GM19328 (cell line): Measurements from ENCODE around the gene SLC25A42.

ENCODE experiments used
- ATAC-seq: cut with Tn5 transposase; IDR thresholded peaks from one replicate; pipeline ENCODE4 v1.9.1; 2021; ENCODE audit warnings: mild to moderate bottlenecking, moderate library complexity; ENCODE audit not compliant: unreplicated experiment

Gene SLC25A42

GRCh38 chr19:19050731-19051130 lies 13.1 kb upstream of the SLC25A42 start:
- no peak for ATAC-seq

GRCh38 chr19:19051478-19052213 lies 12.1 kb upstream of the SLC25A42 start:
- ATAC-seq, result no peak

GRCh38 chr19:19052921-19053320 lies 10.9 kb upstream of the SLC25A42 start:
- no peak for ATAC-seq

GRCh38 chr19:19053508-19054314 lies 10.1 kb upstream of the SLC25A42 start:
- ATAC-seq, result no peak

- no peak for ATAC-seq
Observed at GRCh38 chr19:19054315-19054938, 9.4 kb upstream of the SLC25A42 start.

GRCh38 chr19:19054939-19055440 lies 8.8 kb upstream of the SLC25A42 start:
- no peak for ATAC-seq

- no peak for ATAC-seq
Observed at GRCh38 chr19:19055701-19056100, 8.1 kb upstream of the SLC25A42 start.

GRCh38 chr19:19056636-19057275 lies 7.0 kb upstream of the SLC25A42 start:
- ATAC-seq, result no peak

- ATAC-seq, result no peak
Observed at GRCh38 chr19:19057317-19057716, 6.5 kb upstream of the SLC25A42 start.

- no peak for ATAC-seq
Observed at GRCh38 chr19:19057720-19058119, 6.1 kb upstream of the SLC25A42 start.

- ATAC-seq, result no peak
Observed at GRCh38 chr19:19059018-19059836, 4.6 kb upstream of the SLC25A42 start.

GRCh38 chr19:19059837-19060611 lies 3.8 kb upstream of the SLC25A42 start:
- ATAC-seq, result no peak

- no peak for ATAC-seq
Observed at GRCh38 chr19:19061506-19061905, 2.3 kb upstream of the SLC25A42 start.

GRCh38 chr19:19062454-19063182 lies 1.2 kb upstream of the SLC25A42 start:
- ATAC-seq, result no peak

- no peak for ATAC-seq
Observed at GRCh38 chr19:19064098-19064722, 416 bp downstream of the SLC25A42 start.

- no peak for ATAC-seq
Observed at GRCh38 chr19:19064811-19065745, 1.3 kb downstream of the SLC25A42 start.
